Choroid plexus epithelial cell (primary cell): ENCODE results near the gene MYLK2.

ENCODE experiments used
- DNase-seq: peaks from one replicate; pipeline ENCODE4 v3.0.0-alpha.2; 2010; ENCODE audit warnings: low read depth
- H3K4me3 ChIP-seq: 2 replicates; pipeline ENCODE4 v1.5.1; 2011; ENCODE audit warnings: low read depth, mild to moderate bottlenecking, control low read depth, low read length, moderate library complexity
- TF ChIP-seq, protein P1 (sequence below): conservative IDR thresholded peaks from 2 replicates; pipeline ENCODE4 v1.5.1; 2011; ENCODE audit warnings: low read depth, mild to moderate bottlenecking, control low read depth, inconsistent platforms, low read length, moderate library complexity

MYLK2 gene

DNA sequence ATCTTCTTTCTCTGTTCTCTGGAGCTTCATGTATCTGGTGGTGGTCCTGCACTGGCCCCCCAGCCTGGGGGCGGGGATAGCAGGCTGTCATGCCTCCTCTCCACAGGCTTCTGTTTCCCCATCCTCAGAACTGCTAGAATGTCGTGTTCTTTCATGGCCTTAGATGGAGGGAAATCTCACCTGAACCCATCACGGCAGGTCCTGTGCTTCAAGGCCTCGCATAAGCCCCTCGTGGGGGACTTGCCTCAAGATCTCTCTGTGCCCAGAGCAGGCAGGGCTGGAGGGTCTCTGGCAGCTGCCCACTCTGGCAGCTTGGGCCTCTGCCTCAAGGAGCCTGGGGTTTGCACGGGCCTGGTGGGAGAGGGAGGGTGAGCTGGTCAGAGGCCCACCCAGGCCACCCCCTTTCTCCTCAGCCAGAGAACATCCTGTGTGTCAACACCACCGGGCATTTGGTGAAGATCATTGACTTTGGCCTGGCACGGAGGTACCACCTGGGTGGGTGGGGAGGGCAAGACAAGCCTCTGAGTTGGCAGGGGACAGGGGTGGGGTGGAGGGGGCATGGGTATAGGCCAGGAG, 11.3 kb downstream of the MYLK2 start:
- TF ChIP-seq, protein P1, sequence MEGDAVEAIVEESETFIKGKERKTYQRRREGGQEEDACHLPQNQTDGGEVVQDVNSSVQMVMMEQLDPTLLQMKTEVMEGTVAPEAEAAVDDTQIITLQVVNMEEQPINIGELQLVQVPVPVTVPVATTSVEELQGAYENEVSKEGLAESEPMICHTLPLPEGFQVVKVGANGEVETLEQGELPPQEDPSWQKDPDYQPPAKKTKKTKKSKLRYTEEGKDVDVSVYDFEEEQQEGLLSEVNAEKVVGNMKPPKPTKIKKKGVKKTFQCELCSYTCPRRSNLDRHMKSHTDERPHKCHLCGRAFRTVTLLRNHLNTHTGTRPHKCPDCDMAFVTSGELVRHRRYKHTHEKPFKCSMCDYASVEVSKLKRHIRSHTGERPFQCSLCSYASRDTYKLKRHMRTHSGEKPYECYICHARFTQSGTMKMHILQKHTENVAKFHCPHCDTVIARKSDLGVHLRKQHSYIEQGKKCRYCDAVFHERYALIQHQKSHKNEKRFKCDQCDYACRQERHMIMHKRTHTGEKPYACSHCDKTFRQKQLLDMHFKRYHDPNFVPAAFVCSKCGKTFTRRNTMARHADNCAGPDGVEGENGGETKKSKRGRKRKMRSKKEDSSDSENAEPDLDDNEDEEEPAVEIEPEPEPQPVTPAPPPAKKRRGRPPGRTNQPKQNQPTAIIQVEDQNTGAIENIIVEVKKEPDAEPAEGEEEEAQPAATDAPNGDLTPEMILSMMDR = no peak

DNA sequence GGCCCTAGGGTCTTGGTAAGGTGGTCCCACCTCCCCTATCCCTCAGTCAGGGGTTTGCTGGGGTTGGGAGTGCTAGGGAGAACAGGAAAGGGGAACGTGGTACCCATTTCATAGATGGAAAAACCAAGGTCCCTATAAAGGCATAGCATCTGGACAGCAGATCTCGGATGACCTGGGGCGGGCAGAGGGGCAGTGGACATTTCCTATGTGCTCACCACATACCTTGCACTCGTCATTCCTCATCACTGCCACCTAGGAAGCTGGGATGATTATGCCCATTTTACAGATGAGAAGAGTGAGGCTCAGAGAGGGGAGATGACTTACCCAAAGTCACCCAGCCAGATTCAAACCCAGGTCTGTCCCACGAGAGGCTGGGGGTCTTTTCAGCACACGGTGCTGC, 12.1 kb downstream of the MYLK2 start:
- no peak for DNase-seq
- TF ChIP-seq, protein P1 = no peak
- no peak overlapping the region for H3K4me3 ChIP-seq

More for the DNA sequence above, 11.3 kb downstream of the MYLK2 start:
- no peak overlapping the region for H3K4me3 ChIP-seq
- no peak for DNase-seq

DNA sequence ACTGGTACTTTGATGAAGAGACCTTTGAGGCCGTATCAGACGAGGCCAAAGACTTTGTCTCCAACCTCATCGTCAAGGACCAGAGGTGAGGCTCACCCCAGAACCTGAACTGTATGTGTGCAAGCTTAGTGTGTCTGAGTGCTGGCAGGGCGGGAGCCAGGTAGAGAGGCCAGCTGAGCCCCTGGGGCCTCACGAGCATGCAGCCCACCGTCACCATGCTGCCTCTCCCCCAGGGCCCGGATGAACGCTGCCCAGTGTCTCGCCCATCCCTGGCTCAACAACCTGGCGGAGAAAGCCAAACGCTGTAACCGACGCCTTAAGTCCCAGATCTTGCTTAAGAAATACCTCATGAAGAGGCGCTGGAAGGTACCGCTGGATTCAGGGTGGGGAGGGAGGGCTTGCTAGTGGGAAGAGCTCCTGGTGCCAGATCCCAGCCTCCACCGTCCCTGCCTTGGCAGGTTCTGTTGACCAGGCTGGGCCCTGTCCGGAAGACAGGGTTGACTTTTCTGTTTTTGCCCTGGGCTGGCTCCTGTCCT, 12.7 kb downstream of the MYLK2 start:
- H3K4me3 ChIP-seq = no peak overlapping the region
- TF ChIP-seq, protein P1 = no peak
- DNase-seq = no peak

DNA sequence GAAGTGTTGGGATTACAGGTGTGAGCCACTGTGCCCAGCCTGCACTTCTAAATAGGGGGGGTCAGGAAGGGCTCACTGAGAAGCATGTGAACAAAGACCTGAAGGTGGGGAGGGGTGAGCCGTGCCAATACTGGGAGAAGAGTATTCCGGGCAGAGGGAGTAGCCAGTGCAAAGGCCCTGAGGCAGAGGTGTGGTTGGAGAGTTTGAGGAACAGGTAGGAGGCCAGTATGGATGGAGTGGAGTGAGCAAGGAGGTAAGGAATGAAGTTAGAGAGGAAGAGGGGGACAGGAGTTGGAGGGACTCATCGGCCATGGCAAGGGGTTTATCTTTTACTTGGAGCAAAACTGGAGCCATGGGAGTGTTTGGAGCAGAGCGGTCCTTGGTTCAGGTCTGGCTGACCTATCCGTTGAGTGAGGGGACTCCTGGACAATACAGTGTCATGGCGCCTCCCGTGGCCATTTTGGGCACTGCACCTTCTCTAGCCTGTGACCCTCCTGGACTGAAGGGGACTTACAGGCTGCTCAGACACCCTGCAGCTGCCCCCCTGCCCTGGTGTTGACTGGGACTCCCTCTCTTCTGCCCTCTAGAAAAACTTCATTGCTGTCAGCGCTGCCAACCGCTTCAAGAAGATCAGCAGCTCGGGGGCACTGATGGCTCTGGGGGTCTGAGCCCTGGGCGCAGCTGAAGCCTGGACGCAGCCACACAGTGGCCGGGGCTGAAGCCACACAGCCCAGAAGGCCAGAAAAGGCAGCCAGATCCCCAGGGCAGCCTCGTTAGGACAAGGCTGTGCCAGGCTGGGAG, 14.2 kb downstream of the MYLK2 start:
- peak; percentile 55 for DNase-seq
- H3K4me3 ChIP-seq = no peak overlapping the region
- TF ChIP-seq, protein P1 = peak; percentile 84

DNA sequence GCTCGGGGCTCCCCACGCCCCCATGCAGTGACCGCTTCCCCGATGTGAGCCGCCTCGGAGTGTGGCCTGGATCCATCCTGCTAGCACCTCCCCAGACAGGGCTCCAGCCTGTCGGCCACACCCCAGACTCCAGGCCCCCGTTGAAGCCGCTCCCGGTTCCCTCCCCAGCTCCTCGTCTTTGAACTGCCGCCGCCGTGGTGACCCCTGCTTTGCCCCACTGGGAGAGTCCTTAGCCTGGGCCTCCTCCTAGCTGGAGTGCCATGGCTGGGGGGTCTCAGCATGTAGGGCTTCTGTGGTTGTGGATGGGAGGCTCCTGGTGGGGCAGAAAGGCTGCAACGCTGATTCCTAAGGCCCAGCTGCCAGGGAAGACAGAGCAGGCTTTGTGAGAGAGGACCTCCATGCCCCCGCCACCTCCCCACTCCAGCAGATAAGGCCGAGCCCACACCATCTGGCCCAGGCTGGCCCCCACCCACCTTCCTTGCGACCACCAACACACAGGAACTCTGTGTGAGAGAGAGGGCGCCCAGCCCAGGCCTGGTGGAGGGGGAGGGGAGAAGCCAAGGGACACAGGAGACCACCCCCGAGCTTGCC, 14.9 kb downstream of the MYLK2 start:
- no peak for DNase-seq
- TF ChIP-seq, protein P1 = no peak
- no peak overlapping the region for H3K4me3 ChIP-seq

DNA sequence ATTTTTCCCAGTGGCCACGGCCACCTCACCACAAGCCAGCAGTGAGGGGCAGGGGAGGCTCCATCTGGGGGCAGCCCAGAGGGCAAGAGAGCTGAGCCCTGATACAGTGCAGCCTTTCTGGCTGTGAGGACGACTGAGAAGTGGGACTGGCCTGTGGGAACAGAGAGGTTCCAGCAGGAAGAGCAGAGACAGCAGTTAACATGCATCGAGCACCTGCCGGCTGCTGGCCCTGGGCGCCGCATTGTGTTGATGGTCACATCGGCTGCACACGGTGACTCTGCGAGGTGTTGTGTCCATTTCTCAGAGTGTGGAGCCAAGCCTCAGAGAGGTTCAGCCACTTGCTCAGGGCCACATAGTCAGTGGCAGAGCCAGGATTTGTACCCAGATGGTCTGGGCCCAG, 16.4 kb downstream of the MYLK2 start:
- no peak overlapping the region for H3K4me3 ChIP-seq
- no peak for DNase-seq
- TF ChIP-seq, protein P1 = no peak
